GM23338 (cell line): ENCODE results near the gene SMYD5. TPM values are rescaled to one million over a fixed set of nuclear protein-coding genes. Genes with fewer than 3 reads are reported as not detected.

Experiments
- ATAC-seq: fragments of 200-7000 bp; cut with Tn5 transposase; 3 replicates; pipeline ENCODE4 v1.9.1; 2020
- DNase-seq: peaks from one replicate; pipeline ENCODE4 v3.0.0-alpha.2; 2015; ENCODE audit warnings: low spot score
- H2AFZ ChIP-seq: fragments of 200-600 bp; sonication (generic); 2 replicates; pipeline ENCODE4 v1.8.0; 2016; ENCODE audit warnings: antibody characterized with exemption, mild to moderate bottlenecking, moderate library complexity
- H3F3A ChIP-seq: fragments of 200-600 bp; sonication (generic); replicated peaks from 2 replicates; pipeline ENCODE4 v1.8.0; 2017; ENCODE audit warnings: antibody characterized with exemption, mixed run types, low read depth
- H3K27ac ChIP-seq: fragments of 200-600 bp; sonication (generic); 2 replicates; pipeline ENCODE4 v1.6.1; 2016; ENCODE audit warnings: low read depth
- H3K27me3 ChIP-seq: fragments of 200-600 bp; sonication (generic); 2 replicates; pipeline ENCODE4 v1.8.0; 2016; ENCODE audit warnings: mild to moderate bottlenecking, mixed run types, moderate library complexity; ENCODE audit not compliant: insufficient read depth
- H3K36me3 ChIP-seq: fragments of 200-600 bp; sonication (generic); 2 replicates; pipeline ENCODE4 v1.8.0; 2016; ENCODE audit warnings: mild to moderate bottlenecking; ENCODE audit not compliant: insufficient read depth
- H3K4me1 ChIP-seq: fragments of 200-600 bp; sonication (generic); 2 replicates; pipeline ENCODE4 v1.8.0; 2016; ENCODE audit warnings: mild to moderate bottlenecking, moderate library complexity; ENCODE audit not compliant: insufficient read depth
- H3K4me2 ChIP-seq: fragments of 200-600 bp; sonication (generic); 2 replicates; pipeline ENCODE4 v1.7.1; 2017; ENCODE audit warnings: mixed run types
- H3K4me3 ChIP-seq: fragments of 200-600 bp; sonication (generic); 2 replicates; pipeline ENCODE4 v1.6.1; 2016; ENCODE audit warnings: mixed run types
- H3K79me2 ChIP-seq: fragments of 200-600 bp; sonication (generic); replicated peaks from 2 replicates; pipeline ENCODE4 v1.8.0; 2017; ENCODE audit warnings: mild to moderate bottlenecking; ENCODE audit not compliant: insufficient read depth
- H3K9me2 ChIP-seq: fragments of 200-600 bp; sonication (generic); 2 replicates; pipeline ENCODE4 v1.8.0; 2017; ENCODE audit not compliant: insufficient read depth
- H4K20me1 ChIP-seq: fragments of 200-600 bp; sonication (generic); replicated peaks from 2 replicates; pipeline ENCODE4 v1.8.0; 2017; ENCODE audit warnings: mild to moderate bottlenecking; ENCODE audit not compliant: insufficient read depth
- H3K27ac Mint-ChIP-seq: 2 replicates; pipeline ENCODE4 v1.8.0; 2020; ENCODE audit warnings: inconsistent platforms, mild to moderate bottlenecking, moderate library complexity, mixed read lengths
- H3K27me3 Mint-ChIP-seq: 3 replicates; pipeline ENCODE4 v1.8.0; 2022; ENCODE audit warnings: low read depth, mild to moderate bottlenecking, moderate library complexity, mixed read lengths, inconsistent platforms; ENCODE audit not compliant: insufficient read depth, poor library complexity
- H3K36me3 Mint-ChIP-seq: 3 replicates; pipeline ENCODE4 v1.8.0; 2021; ENCODE audit warnings: low read depth, mild to moderate bottlenecking, inconsistent platforms, moderate library complexity, mixed read lengths
- H3K4me1 Mint-ChIP-seq: 3 replicates; pipeline ENCODE4 v1.8.0; 2020; ENCODE audit warnings: mild to moderate bottlenecking, inconsistent platforms, mixed read lengths
- H3K4me3 Mint-ChIP-seq: 3 replicates; pipeline ENCODE4 v1.8.0; 2021; ENCODE audit warnings: moderate library complexity, mild to moderate bottlenecking, inconsistent platforms, mixed read lengths
- H3K9me3 Mint-ChIP-seq: 3 replicates; pipeline ENCODE4 v1.8.0; 2020; ENCODE audit warnings: moderate library complexity, mild to moderate bottlenecking, inconsistent platforms, mixed read lengths
- ETS1 ChIP-seq: IDR thresholded peaks from 2 replicates; pipeline ENCODE4 v1.6.1; 2016; ENCODE audit warnings: antibody characterized with exemption
- EZH2 ChIP-seq: fragments of 200-600 bp; sonication (generic); IDR thresholded peaks from one replicate; pipeline ENCODE4 v1.8.0; 2017; ENCODE audit warnings: antibody characterized with exemption, mild to moderate bottlenecking, low read depth; ENCODE audit not compliant: unreplicated experiment
- POLR2AphosphoS5 ChIP-seq: IDR thresholded peaks from 2 replicates; pipeline ENCODE4 v1.6.1; 2016; ENCODE audit warnings: antibody characterized with exemption, low read depth
- STAT1 ChIP-seq: IDR thresholded peaks from one replicate; pipeline ENCODE4 v1.6.1; 2016; ENCODE audit warnings: antibody characterized with exemption; ENCODE audit not compliant: unreplicated experiment
- polyA plus RNA-seq: library from polyadenylated mRNA; unstranded; fragments of >200 nt; fragmentation: Nextera tagmentation; extraction: Ambion mirVana; gene quantifications from 2 replicates; pipeline ENCODE4 v1.2.1, GENCODE V29; 2016
- total RNA-seq: library from RNA; depleted of rRNA; stranded (reverse); fragments of >200 nt; shearing (Covaris generic); gene quantifications from 2 replicates; pipeline ENCODE4 v1.2.3, GENCODE V29; 2014
- TF ChIP-seq, protein P1 (sequence below): fragments of 250-450 bp; sonication (Bioruptor Pico); IDR thresholded peaks from 2 replicates; pipeline ENCODE4 v1.5.0; 2020; ENCODE audit warnings: mild to moderate bottlenecking, moderate library complexity
- TF ChIP-seq, protein P2 (sequence below), 2 experiments: fragments of 200-600 bp in 1 of 2; sonication (generic) in 1 of 2; conservative IDR thresholded peaks; 2 replicates each; pipeline versions ENCODE4 v1.5.1 to v1.6.1; 2016 to 2017; ENCODE audit warnings: antibody characterized with exemption in 2 of 2, low read depth in 2 of 2, mild to moderate bottlenecking in 2 of 2, moderate library complexity in 1 of 2
- TF ChIP-seq, protein P3 (sequence below): IDR thresholded peaks from one replicate; pipeline ENCODE4 v1.6.1; 2018; ENCODE audit warnings: antibody characterized with exemption; ENCODE audit not compliant: unreplicated experiment

The SMYD5 gene
- total and polyA plus RNA-seq, 2 experiments from 2014 or later, result 20.5 to 45.8 TPM

GRCh38 chr2:73255907-73256617 lies 42.0 kb downstream of the SMYD5 start:
- no peak overlapping the region for H3K4me3 Mint-ChIP-seq
- H2AFZ ChIP-seq, result no peak overlapping the region
- peaks cover 41% of the 10 kb centered on the region for H3K36me3 Mint-ChIP-seq
- peaks cover 11% of the 10 kb centered on the region for H3K4me1 ChIP-seq
- H3K4me3 ChIP-seq, result no peak overlapping the region
- DNase-seq, result peak; percentile 19
- H3K9me2 ChIP-seq, result no peaks in the 10 kb centered on the region
- no peak overlapping the region for H3K27ac Mint-ChIP-seq
- no peaks in the 10 kb centered on the region for H3K36me3 ChIP-seq
- H3K27me3 ChIP-seq, result no peaks in the 10 kb centered on the region
- peaks cover 24% of the 10 kb centered on the region for H4K20me1 ChIP-seq
- no peak overlapping the region for H3K27ac ChIP-seq
- TF ChIP-seq ETS1, result no peak
- TF ChIP-seq, protein P1, sequence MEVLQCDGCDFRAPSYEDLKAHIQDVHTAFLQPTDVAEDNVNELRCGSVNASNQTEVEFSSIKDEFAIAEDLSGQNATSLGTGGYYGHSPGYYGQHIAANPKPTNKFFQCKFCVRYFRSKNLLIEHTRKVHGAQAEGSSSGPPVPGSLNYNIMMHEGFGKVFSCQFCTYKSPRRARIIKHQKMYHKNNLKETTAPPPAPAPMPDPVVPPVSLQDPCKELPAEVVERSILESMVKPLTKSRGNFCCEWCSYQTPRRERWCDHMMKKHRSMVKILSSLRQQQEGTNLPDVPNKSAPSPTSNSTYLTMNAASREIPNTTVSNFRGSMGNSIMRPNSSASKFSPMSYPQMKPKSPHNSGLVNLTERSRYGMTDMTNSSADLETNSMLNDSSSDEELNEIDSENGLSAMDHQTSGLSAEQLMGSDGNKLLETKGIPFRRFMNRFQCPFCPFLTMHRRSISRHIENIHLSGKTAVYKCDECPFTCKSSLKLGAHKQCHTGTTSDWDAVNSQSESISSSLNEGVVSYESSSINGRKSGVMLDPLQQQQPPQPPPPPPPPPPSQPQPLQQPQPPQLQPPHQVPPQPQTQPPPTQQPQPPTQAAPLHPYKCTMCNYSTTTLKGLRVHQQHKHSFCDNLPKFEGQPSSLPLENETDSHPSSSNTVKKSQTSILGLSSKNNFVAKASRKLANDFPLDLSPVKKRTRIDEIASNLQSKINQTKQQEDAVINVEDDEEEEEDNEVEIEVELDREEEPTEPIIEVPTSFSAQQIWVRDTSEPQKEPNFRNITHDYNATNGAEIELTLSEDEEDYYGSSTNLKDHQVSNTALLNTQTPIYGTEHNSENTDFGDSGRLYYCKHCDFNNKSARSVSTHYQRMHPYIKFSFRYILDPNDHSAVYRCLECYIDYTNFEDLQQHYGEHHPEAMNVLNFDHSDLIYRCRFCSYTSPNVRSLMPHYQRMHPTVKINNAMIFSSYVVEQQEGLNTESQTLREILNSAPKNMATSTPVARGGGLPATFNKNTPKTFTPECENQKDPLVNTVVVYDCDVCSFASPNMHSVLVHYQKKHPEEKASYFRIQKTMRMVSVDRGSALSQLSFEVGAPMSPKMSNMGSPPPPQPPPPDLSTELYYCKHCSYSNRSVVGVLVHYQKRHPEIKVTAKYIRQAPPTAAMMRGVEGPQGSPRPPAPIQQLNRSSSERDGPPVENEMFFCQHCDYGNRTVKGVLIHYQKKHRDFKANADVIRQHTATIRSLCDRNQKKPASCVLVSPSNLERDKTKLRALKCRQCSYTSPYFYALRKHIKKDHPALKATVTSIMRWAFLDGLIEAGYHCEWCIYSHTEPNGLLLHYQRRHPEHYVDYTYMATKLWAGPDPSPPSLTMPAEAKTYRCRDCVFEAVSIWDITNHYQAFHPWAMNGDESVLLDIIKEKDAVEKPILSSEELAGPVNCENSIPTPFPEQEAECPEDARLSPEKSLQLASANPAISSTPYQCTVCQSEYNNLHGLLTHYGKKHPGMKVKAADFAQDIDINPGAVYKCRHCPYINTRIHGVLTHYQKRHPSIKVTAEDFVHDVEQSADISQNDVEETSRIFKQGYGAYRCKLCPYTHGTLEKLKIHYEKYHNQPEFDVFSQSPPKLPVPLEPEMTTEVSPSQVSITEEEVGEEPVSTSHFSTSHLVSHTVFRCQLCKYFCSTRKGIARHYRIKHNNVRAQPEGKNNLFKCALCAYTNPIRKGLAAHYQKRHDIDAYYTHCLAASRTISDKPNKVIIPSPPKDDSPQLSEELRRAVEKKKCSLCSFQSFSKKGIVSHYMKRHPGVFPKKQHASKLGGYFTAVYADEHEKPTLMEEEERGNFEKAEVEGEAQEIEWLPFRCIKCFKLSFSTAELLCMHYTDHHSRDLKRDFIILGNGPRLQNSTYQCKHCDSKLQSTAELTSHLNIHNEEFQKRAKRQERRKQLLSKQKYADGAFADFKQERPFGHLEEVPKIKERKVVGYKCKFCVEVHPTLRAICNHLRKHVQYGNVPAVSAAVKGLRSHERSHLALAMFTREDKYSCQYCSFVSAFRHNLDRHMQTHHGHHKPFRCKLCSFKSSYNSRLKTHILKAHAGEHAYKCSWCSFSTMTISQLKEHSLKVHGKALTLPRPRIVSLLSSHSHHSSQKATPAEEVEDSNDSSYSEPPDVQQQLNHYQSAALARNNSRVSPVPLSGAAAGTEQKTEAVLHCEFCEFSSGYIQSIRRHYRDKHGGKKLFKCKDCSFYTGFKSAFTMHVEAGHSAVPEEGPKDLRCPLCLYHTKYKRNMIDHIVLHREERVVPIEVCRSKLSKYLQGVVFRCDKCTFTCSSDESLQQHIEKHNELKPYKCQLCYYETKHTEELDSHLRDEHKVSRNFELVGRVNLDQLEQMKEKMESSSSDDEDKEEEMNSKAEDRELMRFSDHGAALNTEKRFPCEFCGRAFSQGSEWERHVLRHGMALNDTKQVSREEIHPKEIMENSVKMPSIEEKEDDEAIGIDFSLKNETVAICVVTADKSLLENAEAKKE, result no peak
- TF ChIP-seq, protein P2, sequence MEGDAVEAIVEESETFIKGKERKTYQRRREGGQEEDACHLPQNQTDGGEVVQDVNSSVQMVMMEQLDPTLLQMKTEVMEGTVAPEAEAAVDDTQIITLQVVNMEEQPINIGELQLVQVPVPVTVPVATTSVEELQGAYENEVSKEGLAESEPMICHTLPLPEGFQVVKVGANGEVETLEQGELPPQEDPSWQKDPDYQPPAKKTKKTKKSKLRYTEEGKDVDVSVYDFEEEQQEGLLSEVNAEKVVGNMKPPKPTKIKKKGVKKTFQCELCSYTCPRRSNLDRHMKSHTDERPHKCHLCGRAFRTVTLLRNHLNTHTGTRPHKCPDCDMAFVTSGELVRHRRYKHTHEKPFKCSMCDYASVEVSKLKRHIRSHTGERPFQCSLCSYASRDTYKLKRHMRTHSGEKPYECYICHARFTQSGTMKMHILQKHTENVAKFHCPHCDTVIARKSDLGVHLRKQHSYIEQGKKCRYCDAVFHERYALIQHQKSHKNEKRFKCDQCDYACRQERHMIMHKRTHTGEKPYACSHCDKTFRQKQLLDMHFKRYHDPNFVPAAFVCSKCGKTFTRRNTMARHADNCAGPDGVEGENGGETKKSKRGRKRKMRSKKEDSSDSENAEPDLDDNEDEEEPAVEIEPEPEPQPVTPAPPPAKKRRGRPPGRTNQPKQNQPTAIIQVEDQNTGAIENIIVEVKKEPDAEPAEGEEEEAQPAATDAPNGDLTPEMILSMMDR (conservative IDR thresholded peaks at IDR 0.05; ENCODE audit: low read depth in 2 of 2), result no peak
- no peak for TF ChIP-seq EZH2
- TF ChIP-seq STAT1, result no peak
- TF ChIP-seq, protein P3, sequence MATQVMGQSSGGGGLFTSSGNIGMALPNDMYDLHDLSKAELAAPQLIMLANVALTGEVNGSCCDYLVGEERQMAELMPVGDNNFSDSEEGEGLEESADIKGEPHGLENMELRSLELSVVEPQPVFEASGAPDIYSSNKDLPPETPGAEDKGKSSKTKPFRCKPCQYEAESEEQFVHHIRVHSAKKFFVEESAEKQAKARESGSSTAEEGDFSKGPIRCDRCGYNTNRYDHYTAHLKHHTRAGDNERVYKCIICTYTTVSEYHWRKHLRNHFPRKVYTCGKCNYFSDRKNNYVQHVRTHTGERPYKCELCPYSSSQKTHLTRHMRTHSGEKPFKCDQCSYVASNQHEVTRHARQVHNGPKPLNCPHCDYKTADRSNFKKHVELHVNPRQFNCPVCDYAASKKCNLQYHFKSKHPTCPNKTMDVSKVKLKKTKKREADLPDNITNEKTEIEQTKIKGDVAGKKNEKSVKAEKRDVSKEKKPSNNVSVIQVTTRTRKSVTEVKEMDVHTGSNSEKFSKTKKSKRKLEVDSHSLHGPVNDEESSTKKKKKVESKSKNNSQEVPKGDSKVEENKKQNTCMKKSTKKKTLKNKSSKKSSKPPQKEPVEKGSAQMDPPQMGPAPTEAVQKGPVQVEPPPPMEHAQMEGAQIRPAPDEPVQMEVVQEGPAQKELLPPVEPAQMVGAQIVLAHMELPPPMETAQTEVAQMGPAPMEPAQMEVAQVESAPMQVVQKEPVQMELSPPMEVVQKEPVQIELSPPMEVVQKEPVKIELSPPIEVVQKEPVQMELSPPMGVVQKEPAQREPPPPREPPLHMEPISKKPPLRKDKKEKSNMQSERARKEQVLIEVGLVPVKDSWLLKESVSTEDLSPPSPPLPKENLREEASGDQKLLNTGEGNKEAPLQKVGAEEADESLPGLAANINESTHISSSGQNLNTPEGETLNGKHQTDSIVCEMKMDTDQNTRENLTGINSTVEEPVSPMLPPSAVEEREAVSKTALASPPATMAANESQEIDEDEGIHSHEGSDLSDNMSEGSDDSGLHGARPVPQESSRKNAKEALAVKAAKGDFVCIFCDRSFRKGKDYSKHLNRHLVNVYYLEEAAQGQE, result no peak
- TF ChIP-seq POLR2AphosphoS5, result no peak
- peaks cover 24% of the 10 kb centered on the region; the same call in 2 of the 3 replicates for H3K4me1 Mint-ChIP-seq
- no peak overlapping the region for H3K4me2 ChIP-seq
- ATAC-seq, result peak; percentile 7
- H3K9me3 Mint-ChIP-seq, result no peaks in the 10 kb centered on the region
- peaks cover 7% of the 10 kb centered on the region; the same call in 1 of the 2 replicates for H3F3A ChIP-seq
- H3K27me3 Mint-ChIP-seq, result peaks cover 14% of the 10 kb centered on the region
- H3K79me2 ChIP-seq, result no peaks in the 10 kb centered on the region
